HL-60 (cell line): ENCODE results near the gene PRAC1.

Experiments used
- GABPA ChIP-seq: IDR thresholded peaks from 2 replicates; pipeline ENCODE4 v1.6.1; 2012; ENCODE audit warnings: low read depth
- POLR2AphosphoS5 ChIP-seq: IDR thresholded peaks from 2 replicates; pipeline ENCODE4 v1.6.1; 2012; ENCODE audit warnings: low read depth
- SPI1 ChIP-seq: IDR thresholded peaks from 2 replicates; pipeline ENCODE4 v1.6.1; 2012; ENCODE audit warnings: low read depth, mild to moderate bottlenecking, borderline replicate concordance
- TF ChIP-seq, protein P1 (sequence below): IDR thresholded peaks from one replicate; pipeline ENCODE4 v1.5.1; 2011; ENCODE audit warnings: low read length, control low read depth, inconsistent platforms; ENCODE audit not compliant: insufficient read depth
- TF ChIP-seq, protein P2 (sequence below): IDR thresholded peaks from 2 replicates; pipeline ENCODE4 v1.6.1; 2012; ENCODE audit warnings: low read depth; ENCODE audit not compliant: insufficient replicate concordance

DNA sequence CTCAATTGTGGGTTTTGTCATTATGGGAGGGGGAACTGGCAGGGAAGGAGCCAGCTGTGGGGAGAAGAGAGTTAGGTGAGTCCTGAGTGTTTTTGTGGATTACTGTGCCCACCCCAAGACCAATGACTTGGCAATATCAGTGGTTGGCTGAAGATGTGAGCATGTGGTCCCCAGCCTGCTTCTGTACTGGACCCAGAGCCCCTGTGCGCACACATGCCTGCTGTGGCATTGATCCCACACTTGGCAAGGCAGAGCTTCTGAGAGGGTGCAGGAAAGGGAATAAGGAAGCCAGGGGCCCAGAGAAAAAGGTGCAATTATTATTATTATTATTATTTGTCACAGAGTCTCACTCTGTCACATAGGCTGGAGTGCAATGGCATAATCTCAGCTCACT, 1.3 kb downstream of the PRAC1 start:
- TF ChIP-seq, protein P1, sequence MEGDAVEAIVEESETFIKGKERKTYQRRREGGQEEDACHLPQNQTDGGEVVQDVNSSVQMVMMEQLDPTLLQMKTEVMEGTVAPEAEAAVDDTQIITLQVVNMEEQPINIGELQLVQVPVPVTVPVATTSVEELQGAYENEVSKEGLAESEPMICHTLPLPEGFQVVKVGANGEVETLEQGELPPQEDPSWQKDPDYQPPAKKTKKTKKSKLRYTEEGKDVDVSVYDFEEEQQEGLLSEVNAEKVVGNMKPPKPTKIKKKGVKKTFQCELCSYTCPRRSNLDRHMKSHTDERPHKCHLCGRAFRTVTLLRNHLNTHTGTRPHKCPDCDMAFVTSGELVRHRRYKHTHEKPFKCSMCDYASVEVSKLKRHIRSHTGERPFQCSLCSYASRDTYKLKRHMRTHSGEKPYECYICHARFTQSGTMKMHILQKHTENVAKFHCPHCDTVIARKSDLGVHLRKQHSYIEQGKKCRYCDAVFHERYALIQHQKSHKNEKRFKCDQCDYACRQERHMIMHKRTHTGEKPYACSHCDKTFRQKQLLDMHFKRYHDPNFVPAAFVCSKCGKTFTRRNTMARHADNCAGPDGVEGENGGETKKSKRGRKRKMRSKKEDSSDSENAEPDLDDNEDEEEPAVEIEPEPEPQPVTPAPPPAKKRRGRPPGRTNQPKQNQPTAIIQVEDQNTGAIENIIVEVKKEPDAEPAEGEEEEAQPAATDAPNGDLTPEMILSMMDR: no peak
- TF ChIP-seq POLR2AphosphoS5 (no peak), GABPA (no peak), SPI1 (no peak)
- TF ChIP-seq, protein P2, sequence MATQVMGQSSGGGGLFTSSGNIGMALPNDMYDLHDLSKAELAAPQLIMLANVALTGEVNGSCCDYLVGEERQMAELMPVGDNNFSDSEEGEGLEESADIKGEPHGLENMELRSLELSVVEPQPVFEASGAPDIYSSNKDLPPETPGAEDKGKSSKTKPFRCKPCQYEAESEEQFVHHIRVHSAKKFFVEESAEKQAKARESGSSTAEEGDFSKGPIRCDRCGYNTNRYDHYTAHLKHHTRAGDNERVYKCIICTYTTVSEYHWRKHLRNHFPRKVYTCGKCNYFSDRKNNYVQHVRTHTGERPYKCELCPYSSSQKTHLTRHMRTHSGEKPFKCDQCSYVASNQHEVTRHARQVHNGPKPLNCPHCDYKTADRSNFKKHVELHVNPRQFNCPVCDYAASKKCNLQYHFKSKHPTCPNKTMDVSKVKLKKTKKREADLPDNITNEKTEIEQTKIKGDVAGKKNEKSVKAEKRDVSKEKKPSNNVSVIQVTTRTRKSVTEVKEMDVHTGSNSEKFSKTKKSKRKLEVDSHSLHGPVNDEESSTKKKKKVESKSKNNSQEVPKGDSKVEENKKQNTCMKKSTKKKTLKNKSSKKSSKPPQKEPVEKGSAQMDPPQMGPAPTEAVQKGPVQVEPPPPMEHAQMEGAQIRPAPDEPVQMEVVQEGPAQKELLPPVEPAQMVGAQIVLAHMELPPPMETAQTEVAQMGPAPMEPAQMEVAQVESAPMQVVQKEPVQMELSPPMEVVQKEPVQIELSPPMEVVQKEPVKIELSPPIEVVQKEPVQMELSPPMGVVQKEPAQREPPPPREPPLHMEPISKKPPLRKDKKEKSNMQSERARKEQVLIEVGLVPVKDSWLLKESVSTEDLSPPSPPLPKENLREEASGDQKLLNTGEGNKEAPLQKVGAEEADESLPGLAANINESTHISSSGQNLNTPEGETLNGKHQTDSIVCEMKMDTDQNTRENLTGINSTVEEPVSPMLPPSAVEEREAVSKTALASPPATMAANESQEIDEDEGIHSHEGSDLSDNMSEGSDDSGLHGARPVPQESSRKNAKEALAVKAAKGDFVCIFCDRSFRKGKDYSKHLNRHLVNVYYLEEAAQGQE: no peak
